WERI-Rb-1 (cell line): ENCODE results near the gene TRIM50.
"Not testable (repeated sequence)": the region's sequence is repeated elsewhere in the genome, so short reads cannot be mapped to it uniquely, and the experiment has no call there.

Source experiments
- DNase-seq: peaks from one replicate; pipeline ENCODE4 v3.0.0-alpha.2; 2020
- H3K27ac ChIP-seq: fragments of 250-450 bp; sonication (Bioruptor Pico); 2 replicates; pipeline ENCODE4 v1.5.1; 2020; ENCODE audit warnings: mild to moderate bottlenecking, moderate library complexity
- H3K27me3 ChIP-seq: fragments of 250-450 bp; sonication (Bioruptor Pico); 2 replicates; pipeline ENCODE4 v1.5.1; 2021; ENCODE audit warnings: mild to moderate bottlenecking, low read depth, moderate library complexity; ENCODE audit not compliant: insufficient read depth, severe bottlenecking
- H3K36me3 ChIP-seq: fragments of 250-450 bp; sonication (Bioruptor Pico); 2 replicates; pipeline ENCODE4 v1.5.1; 2020; ENCODE audit warnings: mild to moderate bottlenecking, moderate library complexity
- H3K4me3 ChIP-seq: 2 replicates; pipeline ENCODE4 v1.5.1; 2011; ENCODE audit warnings: low read depth, mild to moderate bottlenecking, control low read depth, low read length
- H3K9me3 ChIP-seq: fragments of 250-450 bp; sonication (Bioruptor Pico); 2 replicates; pipeline ENCODE4 v1.5.1; 2021; ENCODE audit warnings: mild to moderate bottlenecking, moderate library complexity; ENCODE audit not compliant: severe bottlenecking
- TF ChIP-seq, protein P1 (sequence below): IDR thresholded peaks from 2 replicates; pipeline ENCODE4 v1.5.1; 2011; ENCODE audit warnings: low read depth, mild to moderate bottlenecking, control low read depth, inconsistent platforms, low read length

Gene TRIM50

DNA sequence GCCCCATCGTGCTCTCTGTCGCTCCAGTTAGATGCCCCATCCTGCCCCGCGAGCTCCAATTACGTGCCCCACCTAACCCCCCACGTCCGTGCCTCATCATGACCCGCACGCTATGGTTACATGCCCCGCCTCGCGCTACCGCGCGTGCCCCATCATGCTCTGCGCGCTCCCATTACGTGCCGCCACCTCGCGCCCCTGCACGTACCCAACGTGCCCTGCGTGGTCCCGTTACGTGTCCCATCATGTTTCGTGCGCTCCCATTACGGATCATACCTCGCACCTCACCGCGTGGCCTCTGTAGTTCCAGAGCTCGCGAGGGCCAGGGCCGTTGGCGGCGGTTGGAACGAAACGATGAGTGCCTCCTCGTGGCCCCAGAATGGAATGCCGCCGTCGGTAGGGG, at the start of gene TRIM50, which contains the start of gene FKBP6:
Gene TRIM50 (minus strand): TSS at position 161 of the 400 bp plus-strand sequence. CDS start 3,295 bp downstream, outside the sequence.
Gene FKBP6 (plus strand): TSS at position 240 of the 400 bp plus-strand sequence. CDS start 268 bp downstream, outside the sequence.
- DNase-seq, result not testable (repeated sequence)

DNA sequence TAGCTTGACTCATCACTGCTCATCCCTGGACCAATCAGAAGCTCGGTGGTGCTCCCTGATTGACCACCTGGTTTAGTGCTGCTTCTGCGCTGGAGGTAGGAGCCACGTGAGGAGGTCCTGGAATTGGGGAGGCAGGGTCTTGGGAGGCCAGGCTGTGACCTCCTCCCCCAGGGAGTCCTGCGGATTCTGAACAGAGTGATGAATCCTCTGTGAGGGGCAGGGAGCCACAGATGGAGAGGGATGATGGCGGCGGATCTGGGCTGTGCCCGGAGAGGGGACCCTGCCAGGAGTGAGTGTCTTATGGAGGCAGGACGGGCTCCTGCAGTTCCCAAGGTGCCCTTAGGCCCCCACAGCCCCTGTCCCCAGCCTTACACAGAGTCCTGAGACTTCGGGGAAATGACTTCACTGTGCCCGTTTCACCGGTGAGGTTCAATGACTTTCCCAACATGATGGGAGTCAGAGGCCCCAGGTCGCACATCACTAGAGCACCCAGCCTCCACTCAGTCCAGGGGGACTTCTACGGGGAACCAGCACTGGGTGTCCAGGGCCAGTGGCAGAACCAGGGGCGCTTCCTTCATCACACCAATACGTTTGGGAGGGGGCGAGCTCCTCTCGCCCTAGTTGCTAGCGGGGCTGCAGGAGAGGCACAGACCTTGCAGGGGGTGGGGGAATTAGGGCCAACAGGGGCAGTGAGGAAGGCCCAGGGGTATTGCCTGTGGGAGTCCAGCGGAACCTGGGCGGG, 49.0 kb upstream of the TRIM50 start:
- no peak overlapping the region for H3K4me3 ChIP-seq
- peaks cover 5% of the 10 kb centered on the region for H3K27me3 ChIP-seq
- no peaks in the 10 kb centered on the region for H3K9me3 ChIP-seq
- H3K27ac ChIP-seq, result no peak overlapping the region
- H3K36me3 ChIP-seq, result no peaks in the 10 kb centered on the region
- no peak for DNase-seq
- TF ChIP-seq, protein P1, sequence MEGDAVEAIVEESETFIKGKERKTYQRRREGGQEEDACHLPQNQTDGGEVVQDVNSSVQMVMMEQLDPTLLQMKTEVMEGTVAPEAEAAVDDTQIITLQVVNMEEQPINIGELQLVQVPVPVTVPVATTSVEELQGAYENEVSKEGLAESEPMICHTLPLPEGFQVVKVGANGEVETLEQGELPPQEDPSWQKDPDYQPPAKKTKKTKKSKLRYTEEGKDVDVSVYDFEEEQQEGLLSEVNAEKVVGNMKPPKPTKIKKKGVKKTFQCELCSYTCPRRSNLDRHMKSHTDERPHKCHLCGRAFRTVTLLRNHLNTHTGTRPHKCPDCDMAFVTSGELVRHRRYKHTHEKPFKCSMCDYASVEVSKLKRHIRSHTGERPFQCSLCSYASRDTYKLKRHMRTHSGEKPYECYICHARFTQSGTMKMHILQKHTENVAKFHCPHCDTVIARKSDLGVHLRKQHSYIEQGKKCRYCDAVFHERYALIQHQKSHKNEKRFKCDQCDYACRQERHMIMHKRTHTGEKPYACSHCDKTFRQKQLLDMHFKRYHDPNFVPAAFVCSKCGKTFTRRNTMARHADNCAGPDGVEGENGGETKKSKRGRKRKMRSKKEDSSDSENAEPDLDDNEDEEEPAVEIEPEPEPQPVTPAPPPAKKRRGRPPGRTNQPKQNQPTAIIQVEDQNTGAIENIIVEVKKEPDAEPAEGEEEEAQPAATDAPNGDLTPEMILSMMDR, result no peak

More for the DNA sequence above, at the start of gene TRIM50, which contains the start of gene FKBP6:
- not testable (repeated sequence) for H3K4me3 ChIP-seq, H3K27me3 ChIP-seq, H3K9me3 ChIP-seq, H3K27ac ChIP-seq, H3K36me3 ChIP-seq

DNA sequence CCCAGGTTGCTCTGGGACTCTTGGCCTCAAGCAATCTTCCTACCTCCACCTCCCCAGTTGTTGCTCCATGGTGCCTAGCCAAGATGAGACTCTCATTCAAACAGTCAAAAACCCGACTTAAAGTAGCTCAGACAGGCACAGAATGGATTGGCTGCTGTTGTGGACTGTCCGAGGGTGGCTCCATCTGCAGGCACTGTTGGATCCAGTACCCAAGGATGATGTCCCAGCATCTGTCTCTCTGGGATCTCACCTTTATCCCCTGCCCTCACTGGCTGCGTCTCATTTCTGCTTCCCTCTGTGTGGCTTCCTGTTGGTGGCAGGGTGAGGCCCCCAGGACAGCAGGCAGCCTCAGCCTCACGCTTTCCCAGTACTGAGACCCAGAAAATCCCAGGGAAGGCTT, 48.4 kb upstream of the TRIM50 start:
- DNase-seq, H3K9me3 ChIP-seq, H3K36me3 ChIP-seq, H3K27ac ChIP-seq, H3K27me3 ChIP-seq, H3K4me3 ChIP-seq: not testable (repeated sequence)

DNA sequence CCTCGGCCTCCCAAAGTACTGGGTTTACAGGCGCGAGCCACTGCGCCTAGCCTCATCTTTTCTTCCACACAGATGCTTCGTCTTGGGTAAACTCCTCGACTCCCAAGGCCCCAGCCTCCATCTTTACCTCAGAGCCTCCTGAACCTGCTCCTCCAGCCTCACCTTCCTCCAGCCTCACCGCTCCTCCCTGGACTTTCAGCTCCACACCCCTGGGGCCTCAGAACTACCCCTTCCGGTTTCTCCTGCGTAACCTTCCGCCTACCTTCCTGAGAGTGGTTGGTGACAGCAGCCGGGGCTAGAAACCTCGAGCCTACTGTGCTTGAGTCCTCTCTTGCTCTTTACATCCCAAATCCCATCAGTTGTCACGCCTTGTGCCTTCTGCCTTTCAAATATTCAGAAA, 45.9 kb upstream of the TRIM50 start:
- no peak for DNase-seq
- peaks cover 5% of the 10 kb centered on the region for H3K27me3 ChIP-seq
- no peaks in the 10 kb centered on the region for H3K36me3 ChIP-seq
- TF ChIP-seq, protein P1, result no peak
- H3K4me3 ChIP-seq, result no peak overlapping the region
- no peak overlapping the region for H3K27ac ChIP-seq
- H3K9me3 ChIP-seq, result no peaks in the 10 kb centered on the region

DNA sequence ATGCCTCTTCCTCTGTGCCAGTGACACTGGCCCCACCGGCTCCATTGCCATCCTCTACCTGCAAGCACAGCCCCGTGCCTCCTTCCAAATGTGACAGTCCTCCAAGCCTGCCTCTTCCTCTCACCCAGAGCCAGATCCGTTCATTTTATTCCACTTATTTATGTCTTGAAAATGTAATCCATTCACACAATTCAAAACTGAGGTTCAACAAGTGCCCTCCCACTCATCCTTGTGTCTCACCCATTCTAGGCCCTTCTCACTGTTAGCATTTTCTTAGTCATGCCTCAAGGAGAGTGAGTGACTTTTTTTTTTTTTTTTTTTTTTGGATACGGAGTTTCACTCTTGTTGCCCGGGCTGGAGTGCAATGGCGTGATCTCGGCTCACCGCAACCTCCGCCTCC, 41.7 kb upstream of the TRIM50 start:
- TF ChIP-seq, protein P1, result no peak
- no peak overlapping the region for H3K27ac ChIP-seq
- H3K9me3 ChIP-seq, result no peaks in the 10 kb centered on the region
- no peak overlapping the region for H3K4me3 ChIP-seq
- no peaks in the 10 kb centered on the region for H3K36me3 ChIP-seq
- no peak for DNase-seq
- no peaks in the 10 kb centered on the region for H3K27me3 ChIP-seq

DNA sequence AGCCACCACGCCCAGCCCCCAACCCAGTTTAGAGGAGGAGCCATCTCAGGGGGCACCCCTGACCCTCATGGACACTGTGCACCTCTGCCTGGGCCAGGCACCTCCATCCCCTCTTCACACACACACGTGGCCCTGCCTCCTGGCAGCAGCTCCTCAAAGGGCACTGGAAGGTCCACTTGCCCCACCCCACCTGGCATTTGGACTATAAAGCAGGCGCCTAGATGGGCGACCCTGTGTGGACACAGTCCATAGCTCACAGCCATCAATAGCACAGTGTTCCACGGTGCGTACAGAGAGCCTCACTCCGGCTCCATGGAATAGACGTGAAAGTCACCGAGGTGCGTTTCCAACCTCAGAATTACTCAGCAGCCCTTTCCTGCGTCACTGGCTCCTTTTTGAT, 41.1 kb upstream of the TRIM50 start:
- H3K36me3 ChIP-seq, result no peaks in the 10 kb centered on the region
- TF ChIP-seq, protein P1, result no peak
- DNase-seq, result no peak
- no peak overlapping the region for H3K27ac ChIP-seq
- H3K27me3 ChIP-seq, result no peaks in the 10 kb centered on the region
- no peak overlapping the region for H3K4me3 ChIP-seq
- H3K9me3 ChIP-seq, result no peaks in the 10 kb centered on the region

DNA sequence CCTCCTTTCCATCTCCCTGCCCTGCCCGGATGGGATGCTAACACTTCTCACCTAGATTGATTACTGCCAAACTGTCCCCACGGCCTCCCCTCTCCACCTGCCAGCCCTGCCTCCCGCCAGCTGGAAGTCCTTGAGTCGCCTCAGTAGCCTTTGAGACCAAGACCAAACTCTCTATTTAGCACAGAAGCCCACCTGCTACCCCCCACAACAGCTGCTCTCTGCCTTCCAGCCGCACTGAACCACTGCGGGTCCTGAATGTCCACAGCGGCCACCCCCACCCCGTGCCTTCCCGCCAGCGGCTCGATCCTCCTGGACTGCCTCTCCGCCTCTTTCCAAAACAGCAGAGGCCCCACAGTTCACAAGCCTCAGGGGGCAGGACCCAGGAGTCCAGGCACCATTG, 39.1 kb upstream of the TRIM50 start:
- no peak for DNase-seq
- no peak overlapping the region for H3K4me3 ChIP-seq
- no peaks in the 10 kb centered on the region for H3K36me3 ChIP-seq
- H3K27me3 ChIP-seq, result no peaks in the 10 kb centered on the region
- no peaks in the 10 kb centered on the region for H3K9me3 ChIP-seq
- no peak overlapping the region for H3K27ac ChIP-seq
- TF ChIP-seq, protein P1, result no peak
